Stimulated activated CD8-positive, alpha-beta memory T cell treated with anti-CD3 and anti-CD28 coated beads, Interleukin-7, amount 100 ng/mL, for 4 hours (primary cell): Measurements from ENCODE around the gene RUFY4.
A peak's percentile ranks its signal among the peaks of the same experiment; 100 is the strongest.

Experiments
- DNase-seq, 2 donors: peaks; one replicate each; pipeline ENCODE4 v3.0.0-alpha.2; 2020; ENCODE audit warnings: low read depth in 2 of 2

The RUFY4 gene, protein sequence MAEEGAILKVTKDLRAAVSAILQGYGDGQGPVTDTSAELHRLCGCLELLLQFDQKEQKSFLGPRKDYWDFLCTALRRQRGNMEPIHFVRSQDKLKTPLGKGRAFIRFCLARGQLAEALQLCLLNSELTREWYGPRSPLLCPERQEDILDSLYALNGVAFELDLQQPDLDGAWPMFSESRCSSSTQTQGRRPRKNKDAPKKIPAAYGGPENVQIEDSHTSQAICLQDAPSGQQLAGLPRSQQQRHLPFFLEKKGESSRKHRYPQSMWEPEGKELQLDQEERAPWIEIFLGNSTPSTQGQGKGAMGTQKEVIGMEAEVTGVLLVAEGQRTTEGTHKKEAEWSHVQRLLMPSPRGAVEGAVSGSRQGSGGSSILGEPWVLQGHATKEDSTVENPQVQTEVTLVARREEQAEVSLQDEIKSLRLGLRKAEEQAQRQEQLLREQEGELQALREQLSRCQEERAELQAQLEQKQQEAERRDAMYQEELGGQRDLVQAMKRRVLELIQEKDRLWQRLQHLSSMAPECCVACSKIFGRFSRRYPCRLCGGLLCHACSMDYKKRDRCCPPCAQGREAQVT

DNA sequence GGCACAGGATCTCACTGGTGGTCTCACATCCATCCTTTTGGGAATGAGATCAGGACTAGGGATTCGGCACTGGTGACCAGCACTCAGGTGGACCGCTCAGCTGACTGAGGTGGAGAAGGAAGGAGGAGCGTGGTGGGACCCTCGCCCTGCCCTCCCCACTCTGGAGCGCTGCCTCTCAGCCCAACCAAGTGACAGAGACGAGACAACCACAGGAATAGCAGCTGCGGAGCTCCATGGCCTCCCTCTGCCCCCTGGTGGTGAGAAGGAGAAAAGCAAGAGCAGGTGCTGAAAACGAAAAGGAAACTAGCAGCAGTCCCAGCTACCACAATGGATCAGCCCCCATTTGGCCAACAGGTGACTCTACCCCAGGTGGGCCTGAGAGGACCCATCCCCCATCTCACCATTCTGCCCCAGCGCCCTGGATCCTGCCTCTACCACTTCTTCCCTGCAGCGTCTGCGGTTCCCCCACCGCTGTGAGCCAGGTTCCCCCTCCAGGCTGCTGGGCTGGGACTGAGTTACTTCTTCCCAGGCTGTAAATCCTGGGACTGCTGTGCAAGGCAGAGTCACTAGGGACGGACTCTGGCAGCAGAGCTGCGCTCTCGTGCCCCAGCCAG is at the start of gene RUFY4:
RUFY4 (plus strand) TSS at position 533 of the 614 bp plus-strand sequence. CDS start 1,353 bp downstream, outside the sequence.
- DNase-seq: peak; percentile 39

DNA sequence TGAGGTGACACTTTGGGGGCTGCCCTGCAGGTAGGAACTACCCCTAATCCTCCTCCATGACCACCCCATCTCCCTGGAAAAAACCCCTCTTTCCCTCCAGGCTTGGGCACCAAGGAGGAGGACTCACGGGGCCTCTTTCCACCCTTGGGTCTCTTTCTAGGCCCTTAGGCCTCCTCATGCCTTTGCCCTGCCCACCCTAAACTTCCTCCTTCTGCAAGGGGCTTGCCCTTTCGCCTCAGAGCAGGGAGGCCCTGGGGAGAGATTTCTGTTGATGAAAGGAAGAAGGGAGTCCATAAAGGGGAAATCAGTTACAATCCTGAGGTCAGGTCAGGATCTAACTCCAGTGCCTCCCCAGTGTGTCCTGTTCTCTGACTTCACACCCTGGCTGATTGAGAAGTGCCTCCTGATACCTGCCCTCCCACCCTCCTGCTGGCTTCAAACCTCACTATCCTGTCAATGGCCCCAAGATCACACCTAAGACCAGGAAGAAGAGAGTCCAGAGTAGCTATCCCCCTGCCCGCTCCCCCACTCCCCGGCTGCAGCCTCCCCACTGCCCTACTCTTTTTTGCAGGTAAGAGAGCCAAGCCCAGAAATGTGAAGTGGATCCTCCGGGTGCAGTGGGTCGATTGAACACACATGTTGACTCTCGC is 49.5 kb upstream of the RUFY4 start:
- no peak for DNase-seq

DNA sequence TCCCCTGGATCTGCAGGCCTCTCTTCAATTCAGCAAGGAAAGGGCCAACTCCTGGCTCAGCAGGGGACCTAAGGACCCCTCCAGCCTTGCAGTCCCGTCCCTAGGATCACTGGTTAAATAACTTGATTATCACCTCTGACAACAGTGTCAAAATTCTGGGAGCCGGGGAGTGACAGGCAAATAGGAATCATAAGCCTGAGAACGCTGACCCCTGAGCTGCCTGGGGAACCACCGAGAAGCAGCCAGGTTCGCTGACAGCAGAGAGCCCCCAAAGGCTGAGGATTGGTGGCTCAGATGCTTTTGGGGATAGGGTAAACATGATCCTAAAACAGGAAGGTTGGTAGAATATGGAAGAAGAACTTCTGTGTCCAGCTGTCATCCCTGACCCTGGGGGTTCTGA is 48.8 kb upstream of the RUFY4 start:
- DNase-seq: no peak

DNA sequence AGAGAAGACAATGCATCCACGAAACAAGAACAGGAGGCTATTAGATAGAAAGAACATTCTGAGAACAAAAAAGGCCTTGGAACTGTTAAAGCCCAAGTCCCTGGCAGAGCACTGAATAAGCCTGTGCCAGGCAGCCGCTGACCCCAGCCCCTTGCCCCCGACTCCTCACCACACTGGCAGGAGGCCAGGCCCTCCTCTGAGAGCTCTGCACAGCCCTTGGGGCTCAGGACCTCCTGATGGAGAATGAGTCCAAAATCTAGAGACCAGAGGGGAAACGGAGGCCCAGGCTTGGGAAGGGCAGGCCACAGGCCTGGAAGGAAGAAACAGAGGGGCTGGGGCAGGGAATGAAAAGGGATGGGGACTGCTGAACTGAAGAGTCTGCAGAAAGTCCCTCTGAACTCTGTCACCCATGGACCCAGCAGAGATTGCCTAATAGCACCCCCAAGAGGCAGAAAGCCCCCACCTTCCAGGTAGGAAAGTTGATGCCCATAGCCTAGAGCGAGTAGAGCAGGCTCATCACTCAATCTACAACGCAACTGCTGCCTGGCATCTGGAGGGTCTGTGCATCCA is 48.0 kb upstream of the RUFY4 start:
- no peak for DNase-seq

DNA sequence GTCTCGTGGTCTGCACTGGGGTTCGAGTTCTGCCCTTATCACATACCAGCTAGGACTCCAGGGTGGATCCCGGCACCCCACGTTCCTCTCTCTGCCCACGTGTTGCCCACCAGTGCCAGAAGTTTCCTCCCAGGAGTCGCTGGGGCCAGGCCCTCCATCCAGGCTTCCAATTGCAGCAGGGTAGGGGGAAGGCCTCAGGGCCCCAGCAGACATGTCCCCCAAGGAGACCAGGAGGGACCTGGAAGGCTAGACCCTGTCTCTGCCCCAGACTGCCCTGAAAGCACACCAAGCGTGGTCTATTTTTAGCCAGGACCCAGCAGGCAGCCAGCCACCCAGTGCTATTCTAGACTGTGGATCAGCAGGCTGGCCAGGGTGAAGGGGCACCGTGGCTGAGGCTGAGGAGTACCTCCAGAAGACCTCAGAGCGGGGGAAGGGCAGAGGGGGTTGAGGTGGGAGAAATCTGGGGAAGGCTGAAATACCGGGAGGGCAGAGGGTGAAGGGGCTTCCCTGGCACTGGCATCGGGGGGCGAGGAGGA is 47.4 kb upstream of the RUFY4 start:
- DNase-seq: no peak

DNA sequence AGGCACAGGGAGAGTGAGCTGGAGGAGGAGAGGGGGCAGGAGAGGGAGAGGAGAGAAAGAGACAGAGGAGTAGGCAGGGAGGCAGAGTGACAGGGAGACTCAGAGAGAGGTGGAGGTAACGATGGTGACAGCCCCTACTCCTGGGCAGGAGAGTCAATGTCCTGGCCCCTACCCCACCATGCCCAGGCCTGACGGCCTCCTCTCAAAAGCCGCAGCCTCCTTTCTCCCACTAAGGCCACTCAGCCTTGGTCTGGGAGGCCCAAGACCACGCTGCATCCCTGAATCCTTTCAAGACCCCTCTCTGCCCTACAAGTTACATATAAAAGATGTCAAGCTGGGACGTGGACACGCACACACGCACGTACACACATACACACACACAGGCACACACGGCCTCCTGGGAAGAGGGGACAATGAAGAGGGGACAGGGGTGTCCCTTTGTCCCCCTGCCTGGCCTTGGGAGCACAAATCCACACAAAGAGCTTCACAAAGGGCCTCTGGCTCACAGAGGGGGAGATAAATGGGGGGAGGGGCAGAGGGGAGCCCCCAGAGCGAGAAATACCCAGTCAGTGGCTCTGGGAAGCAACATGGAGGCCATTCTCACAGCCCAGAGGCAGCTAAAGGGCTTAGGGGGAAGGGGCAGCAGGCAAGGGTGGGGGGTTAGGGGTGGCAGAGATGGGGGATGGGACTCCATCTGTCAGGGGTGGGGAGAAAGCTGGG is 46.8 kb upstream of the RUFY4 start:
- no peak for DNase-seq

DNA sequence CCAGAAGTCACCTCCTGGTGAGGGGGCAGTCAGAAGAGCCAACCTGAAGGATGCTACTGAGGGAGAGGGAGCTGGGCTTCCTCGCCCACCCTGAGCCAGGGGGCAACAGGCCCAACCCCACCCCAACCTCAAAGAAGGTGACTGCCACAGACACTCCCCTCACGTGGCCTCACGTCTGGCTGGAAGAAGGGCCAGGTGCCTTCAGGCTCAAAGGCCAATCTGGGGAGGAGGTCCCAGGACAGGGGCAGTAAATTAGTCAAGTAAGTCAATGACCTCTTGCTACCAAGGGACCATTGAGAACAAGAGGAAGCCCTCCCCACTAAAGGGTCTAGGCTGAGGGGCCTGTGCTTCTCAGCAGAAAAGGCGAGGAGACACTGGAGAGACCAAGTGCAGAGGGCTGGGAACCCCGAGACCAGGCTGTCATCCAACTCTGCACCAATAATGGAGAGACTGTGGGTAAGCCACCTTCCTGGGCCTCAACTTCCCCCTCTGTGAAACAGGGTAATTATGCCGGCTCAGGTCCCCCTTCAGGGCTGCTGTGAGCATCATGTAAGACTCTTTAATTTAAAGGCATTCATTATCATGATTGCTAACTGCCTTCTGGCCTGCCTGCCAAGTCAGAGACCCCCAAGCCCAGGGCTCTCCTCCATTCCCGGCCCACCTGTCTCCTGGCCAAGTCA is 46.1 kb upstream of the RUFY4 start:
- no peak for DNase-seq

DNA sequence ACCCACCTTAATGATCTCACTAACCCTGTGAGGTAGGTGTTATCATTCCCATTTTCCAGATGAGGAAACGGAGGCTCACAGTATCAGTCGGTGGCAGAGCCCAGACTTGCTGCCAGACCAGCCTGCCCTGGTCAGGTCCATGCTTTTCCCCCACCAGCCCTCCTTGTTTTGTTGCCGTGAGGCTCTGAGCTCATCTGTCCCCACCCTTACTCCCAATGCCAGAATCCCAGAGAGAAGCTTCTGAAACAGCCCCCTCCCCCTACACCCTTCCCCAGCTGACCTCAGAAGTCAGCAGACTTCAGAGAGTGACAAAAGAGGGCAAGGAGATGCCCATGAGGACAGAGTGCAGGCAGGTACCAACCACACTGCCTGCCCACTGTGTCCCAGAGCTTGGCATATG is 45.4 kb upstream of the RUFY4 start:
- no peak for DNase-seq

DNA sequence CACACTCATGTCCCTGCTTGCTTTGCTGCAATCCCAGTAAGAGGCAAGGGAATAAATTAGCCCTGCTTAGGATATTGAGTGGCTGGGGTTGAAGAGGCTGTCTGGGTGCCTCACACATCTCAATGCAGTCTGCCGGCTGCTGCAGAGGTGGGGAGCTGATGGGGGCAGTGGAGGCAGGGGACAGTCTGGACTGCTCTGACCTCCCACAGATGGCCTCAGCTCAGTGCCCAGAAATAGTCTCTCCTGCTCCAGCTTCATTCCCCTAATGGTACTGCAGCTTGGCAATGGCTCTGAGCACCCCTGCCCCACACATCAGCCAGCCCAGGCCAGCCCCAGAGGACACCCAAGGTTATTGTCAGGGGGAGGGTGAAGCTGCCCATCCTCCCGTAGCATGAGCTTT is 44.7 kb upstream of the RUFY4 start:
- DNase-seq: no peak

DNA sequence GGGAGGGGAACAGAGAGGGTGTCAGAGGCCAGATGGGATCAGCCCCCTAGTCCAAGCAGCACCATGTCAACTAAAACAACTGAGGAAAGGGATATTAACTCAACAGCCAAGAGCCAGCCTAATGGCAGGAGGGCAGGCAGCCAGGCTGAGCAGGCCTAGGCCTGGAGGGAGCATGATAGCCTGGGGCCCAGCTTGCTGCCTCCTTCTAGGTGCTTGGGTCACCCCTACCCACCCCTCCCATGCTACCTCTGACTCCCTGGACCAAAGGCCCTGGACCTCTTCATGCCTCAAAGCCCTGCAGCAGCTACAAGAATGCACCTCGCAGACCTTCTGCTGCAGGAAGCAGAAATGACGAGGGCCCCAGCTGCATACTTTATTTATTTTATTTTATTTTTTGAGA is 44.2 kb upstream of the RUFY4 start:
- DNase-seq: no peak

DNA sequence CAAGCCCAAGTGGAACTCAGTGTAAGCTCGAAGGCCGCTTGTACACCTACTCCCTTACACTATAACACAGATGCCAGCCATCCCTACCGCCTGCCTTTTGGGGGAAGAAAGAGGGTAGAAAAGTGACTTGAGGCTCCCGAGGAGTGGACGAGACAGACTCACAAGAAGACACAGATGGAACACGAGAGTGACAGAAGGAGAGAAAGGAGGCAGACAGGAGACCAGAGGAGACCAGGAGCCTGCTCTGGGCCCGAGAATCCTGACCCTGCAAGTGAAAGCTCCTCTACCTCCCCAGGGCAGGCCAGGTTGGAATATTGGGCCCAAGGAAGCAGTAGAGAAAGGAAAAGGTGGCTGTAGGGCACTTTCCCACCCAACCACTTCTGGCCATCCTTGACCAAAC is 42.8 kb upstream of the RUFY4 start:
- DNase-seq: no peak

DNA sequence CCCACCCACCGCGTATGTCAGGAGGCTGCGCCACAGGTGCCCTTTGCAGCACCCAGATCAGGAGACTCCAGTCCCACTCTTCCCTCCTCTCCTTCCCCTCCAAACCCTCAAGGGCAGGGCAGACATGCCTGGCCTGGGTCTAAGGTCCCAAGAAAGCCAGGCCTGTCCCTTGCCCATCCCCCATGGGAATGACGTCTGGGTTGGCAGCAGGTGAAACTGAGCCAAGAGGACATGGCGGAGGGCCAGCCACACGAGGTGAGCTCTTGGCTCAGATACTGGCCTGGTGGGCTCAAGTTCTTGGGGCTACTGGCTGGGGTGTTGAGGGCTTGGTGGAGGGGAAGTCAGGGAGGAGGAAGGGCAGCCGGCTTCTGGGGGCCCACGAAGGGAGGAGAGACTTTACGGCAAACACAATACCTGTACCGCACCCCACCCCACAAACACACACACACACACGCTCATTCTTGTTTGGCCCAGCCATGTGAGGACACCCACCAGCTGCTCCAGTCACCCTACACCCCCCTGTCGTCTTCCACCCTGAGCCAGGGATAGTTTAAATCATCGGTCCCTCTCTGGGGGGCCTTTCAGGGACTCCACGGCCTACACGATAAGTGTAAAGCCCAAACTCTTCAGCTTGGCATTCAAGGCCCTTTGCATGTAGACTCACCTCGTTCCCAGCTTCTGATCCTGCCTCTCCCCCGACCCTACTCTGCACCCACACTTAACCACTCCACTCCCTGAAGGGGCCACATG is 42.2 kb upstream of the RUFY4 start:
- DNase-seq: no peak

DNA sequence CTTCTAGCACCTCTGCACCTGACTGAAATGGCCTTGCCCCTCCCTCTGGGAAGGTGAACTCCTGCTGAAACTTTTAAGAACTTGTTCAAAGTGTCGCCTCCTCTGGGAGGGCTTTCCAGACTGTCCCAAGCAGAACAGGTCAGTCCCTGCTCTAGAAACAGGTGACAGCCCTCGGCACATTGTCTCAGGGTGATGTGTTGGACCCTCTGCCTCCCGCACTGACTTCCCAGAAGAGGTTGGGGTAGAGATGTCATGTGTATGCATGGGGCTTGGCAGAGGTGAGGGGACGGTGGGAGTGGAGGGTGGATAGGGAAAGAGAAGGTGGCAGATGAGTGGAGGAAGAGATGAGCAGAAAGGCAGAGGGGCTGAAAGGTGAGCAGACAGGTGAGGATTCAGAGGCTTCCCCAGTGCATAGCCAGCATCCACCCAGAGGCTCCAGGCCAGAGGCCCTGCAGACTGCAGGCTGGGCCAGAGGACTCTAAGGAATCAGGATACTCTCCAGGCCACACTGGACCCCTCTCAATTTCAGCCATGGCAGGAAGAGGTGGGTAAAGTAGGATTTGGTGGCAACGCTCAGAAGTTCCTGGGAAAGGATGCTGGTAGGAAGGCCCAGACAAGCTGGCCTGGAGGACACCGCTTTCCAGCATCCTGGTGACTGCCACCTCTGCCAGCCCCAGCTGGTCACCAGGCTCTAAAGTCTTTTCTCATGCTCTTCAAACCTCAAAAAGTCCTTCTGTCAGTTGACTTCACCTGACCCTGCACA is 41.4 kb upstream of the RUFY4 start:
- DNase-seq: no peak

DNA sequence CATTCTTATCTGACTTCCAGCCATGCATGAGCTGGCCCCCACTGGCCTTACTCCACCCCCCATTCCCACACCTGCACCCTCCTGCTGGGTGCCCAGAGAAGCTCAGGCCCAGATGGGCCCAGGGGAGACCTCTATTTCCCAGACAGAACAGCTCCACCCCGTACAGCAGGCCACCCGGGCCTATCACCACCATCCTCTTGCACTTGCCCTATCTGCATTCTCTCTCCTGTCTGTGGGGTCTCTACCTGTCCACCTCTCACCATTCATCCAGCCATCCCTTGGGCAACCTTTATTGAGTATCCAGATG is 40.9 kb upstream of the RUFY4 start:
- DNase-seq: no peak

DNA sequence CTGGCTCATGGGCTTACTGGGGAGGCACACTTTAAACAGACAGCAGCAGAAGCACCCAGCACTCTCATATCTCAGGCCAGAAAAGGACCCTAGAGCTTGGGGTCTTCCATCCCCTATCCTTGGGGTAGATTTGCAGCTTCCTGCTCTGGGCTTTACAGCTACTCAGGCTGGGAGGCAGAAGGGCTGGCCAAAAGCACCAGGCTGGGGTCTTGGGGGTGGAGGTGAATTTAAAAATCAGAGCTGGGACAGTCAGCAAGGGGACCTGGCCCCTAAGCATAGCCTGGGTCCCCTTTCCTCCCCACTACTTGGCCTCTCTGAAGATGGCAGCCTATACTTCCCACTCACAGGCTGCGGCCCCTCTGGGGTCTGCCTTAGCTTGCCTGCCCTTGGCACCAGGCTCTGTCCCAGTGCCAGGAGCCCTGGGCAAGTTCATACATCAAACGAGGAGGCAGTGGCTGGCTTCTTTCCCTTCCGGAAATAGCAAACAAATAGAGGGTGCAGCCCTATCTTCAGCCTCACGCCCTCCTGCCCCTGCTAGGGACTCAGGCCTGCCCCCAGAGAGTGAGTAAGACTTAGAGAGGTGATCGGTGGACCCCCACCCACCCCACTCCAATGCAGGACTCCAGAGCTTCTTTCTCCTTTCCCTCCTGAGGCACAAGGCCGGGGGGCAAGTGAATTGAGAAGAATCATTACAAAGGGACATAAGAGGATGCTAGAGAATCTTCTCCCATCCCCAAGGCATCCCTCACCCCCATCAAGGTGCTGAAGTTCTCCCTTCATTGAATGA is 40.3 kb upstream of the RUFY4 start:
- DNase-seq: no peak

DNA sequence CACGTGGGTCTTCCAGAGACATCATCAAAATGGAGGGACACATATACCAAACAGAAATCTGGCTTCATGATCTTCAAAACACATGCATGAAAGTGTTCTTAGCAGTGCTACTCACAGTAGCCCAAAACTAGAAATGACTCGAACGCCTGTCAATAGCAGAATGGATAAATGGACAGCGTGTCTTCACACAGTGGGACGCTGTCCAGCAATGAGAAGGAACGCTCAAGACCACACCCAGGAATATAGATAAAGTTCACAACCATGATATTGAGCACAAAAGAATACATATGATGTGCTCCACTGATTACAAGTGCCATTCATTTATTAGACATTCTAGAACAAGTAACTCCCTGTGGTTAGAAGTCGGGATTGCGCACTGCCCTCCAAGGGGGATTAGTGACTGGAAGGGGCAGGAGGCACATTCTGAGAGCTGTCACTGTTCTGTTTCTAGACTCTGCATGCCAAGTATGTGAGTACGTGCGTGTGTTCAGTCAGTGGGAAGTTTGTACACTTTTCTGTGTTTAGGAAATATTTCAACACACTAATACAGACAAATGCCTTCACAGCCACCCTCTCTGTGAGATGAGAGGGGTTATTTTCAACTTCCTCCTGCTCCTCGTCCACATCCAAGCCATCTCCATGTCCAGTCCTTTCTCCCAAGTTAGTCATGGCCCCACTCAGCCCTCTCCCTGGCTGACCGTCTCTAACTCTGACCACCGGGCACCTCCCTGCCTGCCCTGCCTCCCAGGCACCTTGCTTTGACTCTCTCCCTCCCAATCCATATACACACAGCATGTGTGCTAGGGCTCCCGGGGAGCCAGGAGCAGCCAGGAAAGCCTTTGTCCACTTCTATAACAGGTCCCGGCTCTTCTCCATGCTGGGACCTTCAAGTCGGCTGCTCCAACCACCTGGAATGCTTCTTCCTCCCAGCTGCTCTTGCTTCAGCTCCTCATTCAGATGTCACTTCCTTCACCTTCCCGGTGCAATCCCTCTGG is 39.4 kb upstream of the RUFY4 start:
- DNase-seq: no peak

DNA sequence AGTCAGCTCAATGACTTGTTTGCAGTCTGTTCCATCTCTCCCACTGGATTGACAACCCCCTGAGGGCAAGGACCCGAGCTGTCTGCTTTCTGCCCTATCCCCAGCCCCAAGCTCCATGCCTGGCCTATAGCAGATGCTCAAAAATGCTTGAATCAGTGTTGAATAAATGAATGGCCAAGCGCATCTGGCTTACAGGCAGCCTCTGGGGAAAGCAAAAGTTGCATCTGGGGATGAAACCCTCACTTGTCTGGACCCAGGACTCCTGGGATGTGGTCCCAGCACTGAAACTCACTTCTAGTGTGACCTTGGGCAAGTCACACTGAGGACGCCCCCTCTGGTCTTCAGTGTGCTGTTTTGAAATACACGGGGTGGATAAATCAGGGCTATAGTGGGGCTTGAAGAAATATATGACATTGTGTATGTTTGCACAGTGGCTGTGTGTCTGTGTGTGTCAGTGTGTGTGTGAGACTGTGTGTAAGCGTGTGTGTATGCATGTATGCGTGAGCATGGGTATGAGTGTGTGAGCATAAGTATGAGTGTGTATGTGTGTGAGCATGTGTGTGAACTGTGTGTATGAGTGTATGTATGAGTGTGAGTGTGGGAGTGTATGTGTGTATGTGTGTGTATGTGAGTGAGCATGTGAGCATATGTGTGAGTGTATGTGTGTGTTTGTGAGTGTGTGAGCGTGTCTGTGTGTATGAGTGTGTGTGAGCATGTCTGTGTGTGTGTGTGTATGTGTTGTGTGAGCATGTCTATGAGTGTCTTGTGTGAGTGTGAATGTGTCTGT is 38.5 kb upstream of the RUFY4 start:
- no peak for DNase-seq
